Fibroblast of mammary gland (primary cell): ENCODE data around the gene CEACAM7.

Source experiments
- DNase-seq: peaks from one replicate; pipeline ENCODE4 v3.0.0-alpha.2; 2010; ENCODE audit warnings: low read depth
- H3K4me3 ChIP-seq: 2 replicates; pipeline ENCODE4 v1.5.1; 2011; ENCODE audit warnings: low read depth, mild to moderate bottlenecking, low read length, moderate library complexity; ENCODE audit not compliant: control insufficient read depth
- TF ChIP-seq, protein P1 (sequence below): conservative IDR thresholded peaks from 2 replicates; pipeline ENCODE4 v1.5.1; 2011; ENCODE audit warnings: low read depth, low read length, inconsistent platforms; ENCODE audit not compliant: control insufficient read depth, insufficient read depth

CEACAM7 gene

DNA sequence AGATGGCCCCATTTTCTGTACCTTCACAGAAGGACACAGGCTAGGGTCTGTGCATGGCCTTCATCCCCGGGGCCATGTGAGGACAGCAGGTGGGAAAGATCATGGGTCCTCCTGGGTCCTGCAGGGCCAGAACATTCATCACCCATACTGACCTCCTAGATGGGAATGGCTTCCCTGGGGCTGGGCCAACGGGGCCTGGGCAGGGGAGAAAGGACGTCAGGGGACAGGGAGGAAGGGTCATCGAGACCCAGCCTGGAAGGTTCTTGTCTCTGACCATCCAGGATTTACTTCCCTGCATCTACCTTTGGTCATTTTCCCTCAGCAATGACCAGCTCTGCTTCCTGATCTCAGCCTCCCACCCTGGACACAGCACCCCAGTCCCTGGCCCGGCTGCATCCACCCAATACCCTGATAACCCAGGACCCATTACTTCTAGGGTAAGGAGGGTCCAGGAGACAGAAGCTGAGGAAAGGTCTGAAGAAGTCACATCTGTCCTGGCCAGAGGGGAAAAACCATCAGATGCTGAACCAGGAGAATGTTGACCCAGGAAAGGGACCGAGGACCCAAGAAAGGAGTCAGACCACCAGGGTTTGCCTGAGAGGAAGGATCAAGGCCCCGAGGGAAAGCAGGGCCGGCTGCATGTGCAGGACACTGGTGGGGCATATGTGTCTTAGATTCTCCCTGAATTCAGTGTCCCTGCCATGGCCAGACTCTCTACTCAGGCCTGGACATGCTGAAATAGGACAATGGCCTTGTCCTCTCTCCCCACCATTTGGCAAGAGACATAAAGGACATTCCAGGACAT, 7.0 kb upstream of the CEACAM7 start:
- TF ChIP-seq, protein P1, sequence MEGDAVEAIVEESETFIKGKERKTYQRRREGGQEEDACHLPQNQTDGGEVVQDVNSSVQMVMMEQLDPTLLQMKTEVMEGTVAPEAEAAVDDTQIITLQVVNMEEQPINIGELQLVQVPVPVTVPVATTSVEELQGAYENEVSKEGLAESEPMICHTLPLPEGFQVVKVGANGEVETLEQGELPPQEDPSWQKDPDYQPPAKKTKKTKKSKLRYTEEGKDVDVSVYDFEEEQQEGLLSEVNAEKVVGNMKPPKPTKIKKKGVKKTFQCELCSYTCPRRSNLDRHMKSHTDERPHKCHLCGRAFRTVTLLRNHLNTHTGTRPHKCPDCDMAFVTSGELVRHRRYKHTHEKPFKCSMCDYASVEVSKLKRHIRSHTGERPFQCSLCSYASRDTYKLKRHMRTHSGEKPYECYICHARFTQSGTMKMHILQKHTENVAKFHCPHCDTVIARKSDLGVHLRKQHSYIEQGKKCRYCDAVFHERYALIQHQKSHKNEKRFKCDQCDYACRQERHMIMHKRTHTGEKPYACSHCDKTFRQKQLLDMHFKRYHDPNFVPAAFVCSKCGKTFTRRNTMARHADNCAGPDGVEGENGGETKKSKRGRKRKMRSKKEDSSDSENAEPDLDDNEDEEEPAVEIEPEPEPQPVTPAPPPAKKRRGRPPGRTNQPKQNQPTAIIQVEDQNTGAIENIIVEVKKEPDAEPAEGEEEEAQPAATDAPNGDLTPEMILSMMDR = no peak
- no peak overlapping the region for H3K4me3 ChIP-seq
- no peak for DNase-seq

DNA sequence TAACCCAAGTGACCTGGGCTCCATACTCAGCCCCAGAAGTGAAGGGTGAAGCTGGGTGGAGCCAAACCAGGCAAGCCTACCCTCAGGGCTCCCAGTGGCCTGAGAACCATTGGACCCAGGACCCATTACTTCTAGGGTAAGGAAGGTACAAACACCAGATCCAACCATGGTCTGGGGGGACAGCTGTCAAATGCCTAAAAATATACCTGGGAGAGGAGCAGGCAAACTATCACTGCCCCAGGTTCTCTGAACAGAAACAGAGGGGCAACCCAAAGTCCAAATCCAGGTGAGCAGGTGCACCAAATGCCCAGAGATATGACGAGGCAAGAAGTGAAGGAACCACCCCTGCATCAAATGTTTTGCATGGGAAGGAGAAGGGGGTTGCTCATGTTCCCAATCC, 6.1 kb upstream of the CEACAM7 start:
- TF ChIP-seq, protein P1 = no peak
- no peak for DNase-seq
- H3K4me3 ChIP-seq = no peak overlapping the region

DNA sequence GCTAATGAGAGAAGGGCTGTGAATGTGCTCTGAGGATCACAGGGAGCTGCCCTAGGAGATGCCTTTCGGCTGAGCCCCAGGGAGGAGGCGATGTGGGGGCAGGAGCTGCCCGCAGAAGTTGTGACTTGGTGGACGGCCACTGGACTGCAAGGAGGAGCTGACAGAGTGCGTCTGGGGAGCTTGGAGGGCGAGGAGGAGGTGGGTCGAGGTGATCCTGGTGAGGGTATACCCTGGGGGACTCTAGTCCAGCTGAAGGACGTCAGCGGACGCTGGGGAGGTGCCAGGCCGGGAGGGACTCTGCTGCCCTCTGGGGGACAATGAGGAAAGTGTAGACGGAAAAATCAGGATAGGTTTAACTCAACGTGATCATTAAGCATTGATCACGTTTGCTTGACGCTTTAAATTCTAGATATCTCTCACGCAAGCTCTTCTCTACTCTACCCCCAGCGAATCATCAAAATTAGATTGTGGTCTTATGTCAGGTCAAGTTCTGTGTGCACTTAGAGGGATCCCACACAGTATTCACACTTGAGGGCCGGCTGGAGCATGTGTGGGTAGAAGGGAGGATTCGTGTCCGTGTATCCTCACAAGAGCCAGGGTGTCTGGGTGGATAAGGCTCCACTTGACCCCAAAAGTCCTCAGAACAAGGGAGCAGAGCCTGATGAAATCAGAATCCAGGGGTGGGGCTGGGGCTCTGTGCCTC, 3.3 kb upstream of the CEACAM7 start:
- TF ChIP-seq, protein P1 = peak; percentile 56
- peak; percentile 7 for DNase-seq
- H3K4me3 ChIP-seq = no peak overlapping the region

DNA sequence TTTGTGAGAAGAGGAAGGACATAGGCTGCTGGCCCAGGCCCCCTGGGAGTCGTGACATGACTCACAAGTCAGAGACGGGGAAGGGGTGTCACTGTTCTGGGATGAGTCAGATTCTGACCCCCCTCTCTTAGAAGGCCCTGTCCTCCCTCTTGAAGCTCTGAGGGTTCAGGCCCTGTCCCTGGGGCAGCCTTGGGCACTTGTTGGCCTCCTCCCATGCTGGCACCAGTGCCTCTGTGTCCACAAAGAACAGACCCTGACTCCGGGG, 2.7 kb upstream of the CEACAM7 start:
- TF ChIP-seq, protein P1 = no peak
- no peak overlapping the region for H3K4me3 ChIP-seq
- no peak for DNase-seq

DNA sequence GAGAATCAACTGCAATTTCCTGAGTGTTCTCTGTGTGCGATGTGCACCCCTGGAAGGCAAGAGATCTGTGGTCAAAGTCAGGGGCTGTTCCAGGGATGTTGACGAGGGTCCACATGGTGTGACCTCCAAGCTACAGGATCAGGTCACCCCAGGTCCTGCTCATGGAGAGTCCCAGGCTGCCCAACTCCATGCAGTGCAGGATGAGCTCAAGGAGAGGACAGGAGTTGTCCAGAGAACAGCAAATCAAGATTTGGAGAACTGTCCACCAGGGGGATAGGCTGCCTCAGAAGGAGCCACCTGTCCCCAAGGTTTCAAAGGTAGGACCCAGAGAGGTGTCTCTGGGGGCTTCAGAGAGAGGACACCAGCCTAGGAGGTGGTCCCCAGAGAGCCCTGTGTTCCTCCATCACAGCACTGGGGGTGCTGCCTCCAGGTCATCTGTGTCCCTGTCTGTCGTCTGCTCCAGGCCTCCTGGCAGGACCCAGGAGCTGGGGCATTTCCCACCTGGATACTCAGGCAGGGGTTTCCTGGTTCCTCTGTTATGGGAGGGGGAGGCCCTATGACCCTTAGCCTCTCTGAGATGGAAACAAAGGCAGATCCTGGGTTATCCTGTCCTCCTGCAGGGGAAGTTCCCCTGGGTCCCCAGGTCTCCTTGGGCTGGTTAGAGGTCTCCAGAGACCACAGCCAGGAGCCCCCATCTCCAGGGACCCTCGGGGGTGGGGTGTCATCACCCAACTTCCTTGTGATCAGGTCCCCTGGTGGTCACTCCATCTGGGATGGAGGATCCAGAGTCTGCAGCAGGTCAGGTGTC, 2.1 kb upstream of the CEACAM7 start:
- no peak overlapping the region for H3K4me3 ChIP-seq
- DNase-seq = no peak
- TF ChIP-seq, protein P1 = no peak

DNA sequence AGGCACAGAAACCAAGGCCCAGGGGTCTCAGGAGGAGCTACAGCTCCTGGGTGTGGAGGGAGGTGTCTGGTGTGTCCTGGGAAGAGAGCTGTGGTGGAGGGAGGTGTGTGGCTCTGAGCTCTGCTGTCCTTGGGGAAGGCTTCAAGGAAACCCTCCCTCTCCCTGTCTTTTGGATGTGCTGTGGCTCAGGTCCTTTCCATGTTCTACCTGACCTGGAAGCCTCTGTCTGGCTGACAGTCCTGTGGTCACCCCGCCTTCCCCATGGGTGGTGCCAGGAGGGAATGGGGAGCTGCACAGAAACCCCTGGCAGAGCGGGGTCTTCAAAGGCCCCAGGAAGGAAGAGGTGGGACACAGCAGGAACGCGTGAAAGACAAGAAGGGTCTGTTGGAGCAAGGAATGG, 617 bp upstream of the CEACAM7 start:
- DNase-seq = no peak
- no peak overlapping the region for H3K4me3 ChIP-seq
- TF ChIP-seq, protein P1 = no peak
